ENCODE measurements around the gene HTD2.

HTD2 gene

DNA sequence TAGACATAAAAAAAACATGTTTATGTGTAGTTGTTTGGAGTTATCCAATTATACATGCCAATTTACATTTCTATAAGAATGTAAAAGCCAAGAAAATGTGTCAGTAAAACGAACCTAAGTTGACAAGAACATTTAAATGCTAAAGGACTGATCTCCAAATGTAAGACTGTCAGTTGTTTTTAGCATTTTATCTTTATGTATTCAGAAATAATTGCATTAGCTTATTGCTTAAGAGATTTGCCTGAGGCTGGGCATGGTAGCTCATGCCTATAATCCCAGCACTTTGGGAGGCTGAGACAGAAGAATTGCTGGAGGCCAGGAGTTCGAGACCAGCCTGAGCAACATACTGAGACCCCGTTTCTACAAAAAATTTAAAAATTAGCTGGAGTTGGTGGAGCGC is 53.3 kb downstream of the HTD2 start:
- no peak for DNase-seq

DNA sequence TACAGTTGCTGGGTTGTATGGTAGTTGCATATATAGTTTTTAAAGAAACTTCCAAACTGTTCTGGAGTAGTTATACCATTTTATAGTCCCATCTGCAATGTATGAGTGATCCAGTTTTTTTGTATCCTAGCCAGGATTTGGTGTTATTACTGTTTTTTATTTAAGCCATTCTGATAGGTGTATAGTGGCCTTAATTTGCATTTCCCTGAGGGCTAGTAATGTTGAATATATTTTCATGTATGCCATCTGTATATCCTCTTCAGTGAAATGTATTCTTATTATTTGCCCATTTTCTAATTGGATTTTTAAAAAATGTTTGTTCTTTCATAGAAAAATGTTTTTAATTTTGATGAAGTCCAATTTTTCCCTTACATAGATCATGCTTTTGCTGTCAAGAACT is 55.5 kb downstream of the HTD2 start:
- peak; percentile 17 for DNase-seq

DNA sequence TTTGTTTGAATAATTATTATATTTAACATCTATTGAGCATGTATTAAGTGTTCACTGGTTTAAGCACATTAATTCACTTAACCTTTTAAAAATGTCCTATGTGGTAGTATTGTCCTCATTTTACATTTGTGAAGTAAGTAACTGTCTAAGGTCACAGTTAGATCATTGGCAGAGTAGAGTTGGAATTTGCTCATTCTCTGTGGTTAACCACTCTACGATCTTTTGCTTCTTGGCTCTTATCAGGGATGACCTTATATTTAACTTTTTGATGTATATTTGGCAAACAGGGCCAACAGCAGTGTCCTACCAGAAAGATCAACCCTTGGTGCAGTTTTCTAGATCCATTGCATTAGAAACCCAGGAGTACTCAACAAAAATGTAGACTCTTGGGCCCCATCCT is 60.4 kb downstream of the HTD2 start:
- no peak for DNase-seq

DNA sequence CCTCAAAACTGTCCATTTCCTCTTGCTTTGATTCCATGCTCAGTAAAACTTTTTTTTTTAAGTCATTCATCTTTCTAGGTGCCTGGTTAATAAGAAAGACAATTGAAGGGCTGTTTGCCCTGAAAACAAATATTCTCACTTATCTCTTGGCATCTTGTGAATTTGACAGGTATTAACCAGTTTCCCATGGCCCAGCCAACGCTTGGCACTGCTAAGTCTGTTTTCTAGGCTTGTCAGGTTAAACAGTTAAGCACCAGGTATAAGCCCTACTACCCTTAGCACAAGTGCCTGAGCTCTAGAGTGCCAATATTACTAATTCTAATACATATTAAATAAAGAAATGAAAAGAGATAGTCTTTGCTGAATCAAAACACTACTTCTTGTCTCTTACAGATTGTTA is 62.7 kb downstream of the HTD2 start:
- no peak for DNase-seq

Data from DMS 273 treated with DMSO at 0.1 percent for 48 hours (cell line).